Adipocyte (in vitro differentiated cells): ENCODE results near the gene C3orf49.

Experiments used
- DNase-seq: peaks from one replicate; pipeline ENCODE4 v3.0.0-alpha.2; 2015; ENCODE audit warnings: low read depth
- H3K27me3 ChIP-seq: replicated peaks from 2 replicates; pipeline ENCODE4 v1.7.0; 2013; ENCODE audit warnings: mild to moderate bottlenecking, low read length, moderate library complexity; ENCODE audit not compliant: control insufficient read depth, insufficient read depth
- H3K36me3 ChIP-seq: 2 replicates; pipeline ENCODE4 v1.7.0; 2013; ENCODE audit warnings: low read length, mild to moderate bottlenecking, moderate library complexity; ENCODE audit not compliant: control insufficient read depth, insufficient read depth, severe bottlenecking
- H3K4me1 ChIP-seq: 2 replicates; pipeline ENCODE4 v1.7.0; 2013; ENCODE audit warnings: mild to moderate bottlenecking, low read length, moderate library complexity; ENCODE audit not compliant: control insufficient read depth, insufficient read depth
- H3K4me3 ChIP-seq: 2 replicates; pipeline ENCODE4 v1.7.0; 2013; ENCODE audit warnings: mild to moderate bottlenecking, low read length, moderate library complexity
- H3K9ac ChIP-seq: 2 replicates; pipeline ENCODE4 v1.7.0; 2013; ENCODE audit warnings: mild to moderate bottlenecking, low read length, moderate library complexity
- H3K9me3 ChIP-seq: 2 replicates; pipeline ENCODE4 v1.7.0; 2013; ENCODE audit warnings: mild to moderate bottlenecking, low read length, moderate library complexity; ENCODE audit not compliant: control insufficient read depth

The C3orf49 gene

GRCh38 chr3:63814237-63814636 is 4.9 kb upstream of the C3orf49 start:
- Histone ChIP-seq H3K27me3 (no peaks in the 10 kb centered on the region), H3K36me3 (no peaks in the 10 kb centered on the region), H3K4me1 (no peaks in the 10 kb centered on the region), H3K9ac (no peak overlapping the region), H3K4me3 (no peak overlapping the region), H3K9me3 (no peaks in the 10 kb centered on the region)
- peak; percentile 9 for DNase-seq

GRCh38 chr3:63817225-63817624 is 1.9 kb upstream of the C3orf49 start:
- no peaks in the 10 kb centered on the region for H3K9me3 ChIP-seq

GRCh38 chr3:63818282-63819150 is 583 bp upstream of the C3orf49 start:
- H3K9me3 ChIP-seq, result no peaks in the 10 kb centered on the region
- H3K4me1 ChIP-seq, result no peaks in the 10 kb centered on the region
- H3K27me3 ChIP-seq, result no peaks in the 10 kb centered on the region
- H3K4me3 ChIP-seq, result no peak overlapping the region
- H3K9ac ChIP-seq, result no peak overlapping the region
- H3K36me3 ChIP-seq, result no peaks in the 10 kb centered on the region
- peak; percentile 87 for DNase-seq

More at GRCh38 chr3:63817225-63817624, 1.9 kb upstream of the C3orf49 start:
- no peak for DNase-seq
- H3K27me3 ChIP-seq, result no peaks in the 10 kb centered on the region
- H3K9ac ChIP-seq, result no peak overlapping the region
- H3K4me1 ChIP-seq, result no peaks in the 10 kb centered on the region
- no peaks in the 10 kb centered on the region for H3K36me3 ChIP-seq
- no peak overlapping the region for H3K4me3 ChIP-seq

- H3K36me3 ChIP-seq, result peaks cover 28% of the 10 kb centered on the region
- no peak overlapping the region for H3K9ac ChIP-seq
- no peaks in the 10 kb centered on the region for H3K9me3 ChIP-seq
- H3K4me1 ChIP-seq, result no peaks in the 10 kb centered on the region
- DNase-seq, result peak; percentile 21
- no peak overlapping the region for H3K4me3 ChIP-seq
- no peaks in the 10 kb centered on the region for H3K27me3 ChIP-seq
Measured at GRCh38 chr3:63824309-63824708, 5.2 kb downstream of the C3orf49 start.

GRCh38 chr3:63830526-63830925 is 11.4 kb downstream of the C3orf49 start:
- H3K9me3 ChIP-seq, result no peaks in the 10 kb centered on the region
- peaks cover 77% of the 10 kb centered on the region for H3K36me3 ChIP-seq
- no peaks in the 10 kb centered on the region for H3K27me3 ChIP-seq
- no peak overlapping the region for H3K4me3 ChIP-seq
- DNase-seq, result no peak
- H3K4me1 ChIP-seq, result no peaks in the 10 kb centered on the region
- no peak overlapping the region for H3K9ac ChIP-seq

- Histone ChIP-seq H3K9ac (no peak overlapping the region), H3K36me3 (peaks cover 79% of the 10 kb centered on the region)
Measured at GRCh38 chr3:63832395-63832794, 13.3 kb downstream of the C3orf49 start.

GRCh38 chr3:63841704-63842103 is 22.6 kb downstream of the C3orf49 start:
- H3K4me3 ChIP-seq, result no peak overlapping the region
- H3K9me3 ChIP-seq, result no peaks in the 10 kb centered on the region
- no peak for DNase-seq
- no peaks in the 10 kb centered on the region for H3K4me1 ChIP-seq
- H3K9ac ChIP-seq, result no peak overlapping the region
- no peaks in the 10 kb centered on the region for H3K27me3 ChIP-seq
- no peaks in the 10 kb centered on the region for H3K36me3 ChIP-seq

More at GRCh38 chr3:63832395-63832794, 13.3 kb downstream of the C3orf49 start:
- Histone ChIP-seq H3K4me3 (no peak overlapping the region), H3K27me3 (no peaks in the 10 kb centered on the region), H3K9me3 (no peaks in the 10 kb centered on the region), H3K4me1 (no peaks in the 10 kb centered on the region)
- no peak for DNase-seq

GRCh38 chr3:63842127-63842526 is 23.0 kb downstream of the C3orf49 start:
- H3K36me3 ChIP-seq, result no peaks in the 10 kb centered on the region
- no peak for DNase-seq
- no peak overlapping the region for H3K4me3 ChIP-seq
- H3K9me3 ChIP-seq, result no peaks in the 10 kb centered on the region
- no peaks in the 10 kb centered on the region for H3K4me1 ChIP-seq
- H3K27me3 ChIP-seq, result no peaks in the 10 kb centered on the region
- no peak overlapping the region for H3K9ac ChIP-seq

- no peaks in the 10 kb centered on the region for H3K9me3 ChIP-seq
- no peak overlapping the region for H3K9ac ChIP-seq
- no peak overlapping the region for H3K4me3 ChIP-seq
- no peak for DNase-seq
- no peaks in the 10 kb centered on the region for H3K27me3 ChIP-seq
- no peaks in the 10 kb centered on the region for H3K36me3 ChIP-seq
- peaks cover 3% of the 10 kb centered on the region for H3K4me1 ChIP-seq
Measured at GRCh38 chr3:63845215-63845614, 26.1 kb downstream of the C3orf49 start.

GRCh38 chr3:63847718-63848450 is 28.8 kb downstream of the C3orf49 start:
- Histone ChIP-seq H3K9me3 (no peaks in the 10 kb centered on the region), H3K27me3 (no peaks in the 10 kb centered on the region), H3K36me3 (no peaks in the 10 kb centered on the region), H3K4me3 (no peak overlapping the region), H3K9ac (no peak overlapping the region), H3K4me1 (peaks cover 6% of the 10 kb centered on the region)
- no peak for DNase-seq

GRCh38 chr3:63849175-63849574 is 30.1 kb downstream of the C3orf49 start:
- H3K9me3 ChIP-seq, result no peaks in the 10 kb centered on the region
- DNase-seq, result no peak
- peaks cover 6% of the 10 kb centered on the region for H3K4me1 ChIP-seq
- H3K9ac ChIP-seq, result no peak overlapping the region
- H3K36me3 ChIP-seq, result no peaks in the 10 kb centered on the region
- no peaks in the 10 kb centered on the region for H3K27me3 ChIP-seq
- H3K4me3 ChIP-seq, result no peak overlapping the region
